ENCODE data around the gene ADSS1.
"Not testable (repeated sequence)": the region's sequence is repeated elsewhere in the genome, so short reads cannot be mapped to it uniquely, and the experiment has no call there.

The ADSS1 gene

GRCh38 chr14:104718147-104718546 lies 5.9 kb upstream of the ADSS1 start:
- no peak for DNase-seq

- DNase-seq, result no peak
These were observed 5.2 kb upstream of the ADSS1 start for GRCh38 chr14:104718871-104719270.

GRCh38 chr14:104719343-104719742 lies 4.7 kb upstream of the ADSS1 start:
- DNase-seq, result no peak

- no peak for DNase-seq
These were observed 2.3 kb upstream of the ADSS1 start for GRCh38 chr14:104721505-104722431.

GRCh38 chr14:104722938-104723650 lies 935 bp upstream of the ADSS1 start:
- no peak for DNase-seq

GRCh38 chr14:104724407-104724980 lies 465 bp downstream of the ADSS1 start:
- DNase-seq, result no peak

GRCh38 chr14:104724981-104725771 lies 1.1 kb downstream of the ADSS1 start:
- no peak for DNase-seq

GRCh38 chr14:104725772-104726548 lies 1.9 kb downstream of the ADSS1 start:
- no peak for DNase-seq

GRCh38 chr14:104726600-104727451 lies 2.8 kb downstream of the ADSS1 start:
- no peak for DNase-seq

- no peak for DNase-seq
These were observed 4.6 kb downstream of the ADSS1 start for GRCh38 chr14:104728631-104729030.

GRCh38 chr14:104729176-104729834 lies 5.3 kb downstream of the ADSS1 start:
- DNase-seq, result not testable (repeated sequence)

GRCh38 chr14:104729835-104730181 lies 5.8 kb downstream of the ADSS1 start:
- DNase-seq, result no peak

GRCh38 chr14:104730487-104730886 lies 6.5 kb downstream of the ADSS1 start:
- no peak for DNase-seq

- no peak for DNase-seq
These were observed 7.6 kb downstream of the ADSS1 start for GRCh38 chr14:104731320-104732294.

- no peak for DNase-seq
These were observed 8.4 kb downstream of the ADSS1 start for GRCh38 chr14:104732355-104732804.

- DNase-seq, result no peak
These were observed 9.1 kb downstream of the ADSS1 start for GRCh38 chr14:104732931-104733681.

- DNase-seq, result no peak
These were observed 10.1 kb downstream of the ADSS1 start for GRCh38 chr14:104734051-104734587.

- no peak for DNase-seq
These were observed 10.6 kb downstream of the ADSS1 start for GRCh38 chr14:104734601-104734990.
